Measurements from ENCODE around the gene GAB1. TPM values are rescaled to one million over a fixed set of nuclear protein-coding genes. Genes with fewer than 3 reads are reported as not detected.

GAB1 gene
- total RNA-seq, 1 donor from 2014 or later = 33.2 TPM

DNA sequence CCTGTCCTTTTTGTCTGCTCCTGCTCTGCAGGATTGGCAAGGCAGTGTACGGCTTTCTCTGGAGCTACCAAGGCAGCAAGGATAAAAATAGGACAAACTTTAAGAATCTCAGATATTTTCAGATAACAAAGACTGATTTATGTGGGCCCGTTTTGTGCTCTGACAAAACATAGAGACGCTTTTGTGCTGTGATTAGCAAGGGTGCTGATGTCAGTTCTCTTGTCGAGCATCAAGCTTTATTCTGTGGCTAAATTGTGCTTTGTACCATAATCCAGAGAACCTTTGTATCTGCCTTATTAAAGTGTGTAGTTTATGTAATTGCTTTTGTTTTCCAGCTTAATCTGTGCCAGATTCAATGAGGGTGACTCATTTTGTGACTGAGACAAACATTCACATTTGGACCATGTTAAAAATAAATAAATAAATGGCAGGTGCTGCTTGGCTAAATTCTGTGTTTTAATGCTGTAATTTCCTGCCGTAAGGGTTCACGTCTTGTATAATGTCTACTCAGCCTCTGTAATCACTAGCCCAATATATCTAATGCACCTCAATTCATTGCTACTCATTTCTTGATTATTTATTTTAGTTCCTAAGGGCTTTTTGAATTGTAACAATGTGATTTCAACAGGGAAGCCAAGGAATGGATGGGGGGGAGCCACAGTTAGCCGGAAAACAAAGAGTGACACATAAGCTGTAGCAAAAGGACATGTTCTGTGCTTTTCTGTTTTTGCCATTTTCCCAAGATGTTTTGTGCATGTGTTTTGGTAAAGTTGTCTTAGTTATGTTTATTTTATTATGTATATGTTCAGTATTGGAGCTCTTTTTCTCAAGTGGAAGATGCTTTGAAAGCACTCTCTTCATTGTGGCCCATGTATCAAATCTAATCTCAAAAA, 75.1 kb downstream of the GAB1 start:
- peaks cover 54% of the 10 kb centered on the region for H3K4me1 Mint-ChIP-seq (ENCODE audit: low read depth)
- no peak for DNase-seq (ENCODE audit: low spot score)
- H3K27ac Mint-ChIP-seq (ENCODE audit: unreplicated experiment) = no peak overlapping the region
- TF ChIP-seq, protein P1, sequence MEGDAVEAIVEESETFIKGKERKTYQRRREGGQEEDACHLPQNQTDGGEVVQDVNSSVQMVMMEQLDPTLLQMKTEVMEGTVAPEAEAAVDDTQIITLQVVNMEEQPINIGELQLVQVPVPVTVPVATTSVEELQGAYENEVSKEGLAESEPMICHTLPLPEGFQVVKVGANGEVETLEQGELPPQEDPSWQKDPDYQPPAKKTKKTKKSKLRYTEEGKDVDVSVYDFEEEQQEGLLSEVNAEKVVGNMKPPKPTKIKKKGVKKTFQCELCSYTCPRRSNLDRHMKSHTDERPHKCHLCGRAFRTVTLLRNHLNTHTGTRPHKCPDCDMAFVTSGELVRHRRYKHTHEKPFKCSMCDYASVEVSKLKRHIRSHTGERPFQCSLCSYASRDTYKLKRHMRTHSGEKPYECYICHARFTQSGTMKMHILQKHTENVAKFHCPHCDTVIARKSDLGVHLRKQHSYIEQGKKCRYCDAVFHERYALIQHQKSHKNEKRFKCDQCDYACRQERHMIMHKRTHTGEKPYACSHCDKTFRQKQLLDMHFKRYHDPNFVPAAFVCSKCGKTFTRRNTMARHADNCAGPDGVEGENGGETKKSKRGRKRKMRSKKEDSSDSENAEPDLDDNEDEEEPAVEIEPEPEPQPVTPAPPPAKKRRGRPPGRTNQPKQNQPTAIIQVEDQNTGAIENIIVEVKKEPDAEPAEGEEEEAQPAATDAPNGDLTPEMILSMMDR (IDR thresholded peaks at IDR 0.05) = no peak
- H3K4me3 Mint-ChIP-seq (ENCODE audit: unreplicated experiment) = no peak overlapping the region
- no peaks in the 10 kb centered on the region for H3K9me3 Mint-ChIP-seq (ENCODE audit: low read depth)
- H3K36me3 Mint-ChIP-seq (ENCODE audit: low read depth) = peaks cover 5% of the 10 kb centered on the region
- no peaks in the 10 kb centered on the region for H3K27me3 Mint-ChIP-seq (ENCODE audit: low read depth)

- H3K27me3 Mint-ChIP-seq (ENCODE audit: low read depth) = no peaks in the 10 kb centered on the region
- H3K27ac Mint-ChIP-seq (ENCODE audit: unreplicated experiment) = no peak overlapping the region
- peaks cover 47% of the 10 kb centered on the region for H3K4me1 Mint-ChIP-seq (ENCODE audit: low read depth)
- no peak overlapping the region for H3K4me3 Mint-ChIP-seq (ENCODE audit: unreplicated experiment)
- no peaks in the 10 kb centered on the region for H3K9me3 Mint-ChIP-seq (ENCODE audit: low read depth)
- TF ChIP-seq, protein P1 (IDR thresholded peaks at IDR 0.05) = no peak
- no peak for DNase-seq (ENCODE audit: low spot score)
- peaks cover 8% of the 10 kb centered on the region for H3K36me3 Mint-ChIP-seq (ENCODE audit: low read depth)
Measured at GRCh38 chr4:143412420-143412758, 75.7 kb downstream of the GAB1 start.

GRCh38 chr4:143417679-143418403, 81.2 kb downstream of the GAB1 start:
- H3K36me3 Mint-ChIP-seq (ENCODE audit: low read depth) = peaks cover 20% of the 10 kb centered on the region
- no peaks in the 10 kb centered on the region for H3K9me3 Mint-ChIP-seq (ENCODE audit: low read depth)
- no peak overlapping the region for H3K4me3 Mint-ChIP-seq (ENCODE audit: unreplicated experiment)
- peaks cover 9% of the 10 kb centered on the region for H3K4me1 Mint-ChIP-seq (ENCODE audit: low read depth)
- no peaks in the 10 kb centered on the region for H3K27me3 Mint-ChIP-seq (ENCODE audit: low read depth)
- TF ChIP-seq, protein P1 (IDR thresholded peaks at IDR 0.05) = no peak
- no peak overlapping the region for H3K27ac Mint-ChIP-seq (ENCODE audit: unreplicated experiment)
- no peak for DNase-seq (ENCODE audit: low spot score)

DNA sequence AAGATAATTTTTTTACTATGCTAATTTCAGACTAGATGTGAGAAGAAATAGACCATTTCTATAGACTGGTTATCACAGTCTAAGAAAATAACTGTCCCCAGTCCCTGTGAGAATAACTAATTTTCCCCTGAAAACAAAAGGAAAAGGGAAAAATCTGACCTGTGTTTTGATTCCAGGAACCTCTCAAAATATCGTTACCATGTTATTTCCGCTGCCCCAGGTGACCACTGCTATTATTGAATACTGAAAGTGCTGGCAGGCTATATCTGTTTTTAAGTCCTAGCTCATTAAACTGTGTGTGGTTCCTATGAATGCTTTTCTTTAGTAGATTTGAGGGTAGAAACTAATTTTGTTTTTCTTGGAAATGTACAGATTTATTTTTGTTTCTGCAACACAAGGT, 83.6 kb downstream of the GAB1 start:
- no peak overlapping the region for H3K27ac Mint-ChIP-seq (ENCODE audit: unreplicated experiment)
- DNase-seq (ENCODE audit: low spot score) = no peak
- no peak overlapping the region for H3K4me3 Mint-ChIP-seq (ENCODE audit: unreplicated experiment)

DNA sequence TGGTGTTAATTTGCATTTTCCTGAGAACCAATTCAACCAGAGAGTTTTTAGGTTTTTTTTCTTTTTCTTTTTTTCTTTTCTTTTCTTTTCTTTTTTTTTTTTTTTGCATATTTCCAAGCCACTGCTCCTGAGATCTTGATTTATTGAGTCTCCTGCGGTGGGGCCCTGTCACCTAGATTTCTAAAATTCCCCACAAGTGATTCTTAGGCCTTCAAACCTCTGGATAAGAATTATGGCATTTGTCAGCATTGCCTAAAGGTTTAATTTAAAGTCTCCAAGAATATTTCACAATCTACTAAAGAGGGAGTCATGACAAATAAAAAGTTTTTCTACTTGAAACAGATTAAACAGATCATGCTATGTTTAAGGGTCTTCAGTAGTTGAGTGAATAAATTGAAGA, 84.9 kb downstream of the GAB1 start:
- peaks cover 4% of the 10 kb centered on the region for H3K9me3 Mint-ChIP-seq (ENCODE audit: low read depth)
- no peaks in the 10 kb centered on the region for H3K27me3 Mint-ChIP-seq (ENCODE audit: low read depth)
- DNase-seq (ENCODE audit: low spot score) = no peak

More for the DNA sequence above, 83.6 kb downstream of the GAB1 start:
- Mint-ChIP-seq H3K36me3 (ENCODE audit: low read depth) (peaks cover 19% of the 10 kb centered on the region), H3K4me1 (ENCODE audit: low read depth) (peaks cover 13% of the 10 kb centered on the region), H3K27me3 (ENCODE audit: low read depth) (no peaks in the 10 kb centered on the region), H3K9me3 (ENCODE audit: low read depth) (peaks cover 4% of the 10 kb centered on the region)
- TF ChIP-seq, protein P1 (IDR thresholded peaks at IDR 0.05) = no peak

More for the DNA sequence above, 84.9 kb downstream of the GAB1 start:
- H3K36me3 Mint-ChIP-seq (ENCODE audit: low read depth) = peaks cover 18% of the 10 kb centered on the region
- no peak overlapping the region for H3K4me3 Mint-ChIP-seq (ENCODE audit: unreplicated experiment)
- TF ChIP-seq, protein P1 (IDR thresholded peaks at IDR 0.05) = no peak
- H3K27ac Mint-ChIP-seq (ENCODE audit: unreplicated experiment) = no peak overlapping the region
- H3K4me1 Mint-ChIP-seq (ENCODE audit: low read depth) = peaks cover 13% of the 10 kb centered on the region
